ENCODE data around the gene CSF3.

CSF3 gene

GRCh38 chr17:40056379-40057015 lies 41.3 kb downstream of the CSF3 start:
- peaks cover 4 to 7% of the 10 kb centered on the region in 2 experiments for H3K36me3 ChIP-seq (ENCODE audit: control insufficient read depth in 1 of 2, insufficient read depth in 2 of 2, low read length in 2 of 2)
- H4K91ac ChIP-seq (ENCODE audit: low read depth, low read length) = no peak overlapping the region
- H4K12ac ChIP-seq (ENCODE audit: low read depth, low read length) = no peak overlapping the region
- H3K18ac ChIP-seq (ENCODE audit: low read length) = no peak overlapping the region
- DNase-seq = no peak
- H3K4me2 ChIP-seq (ENCODE audit: low read length) = no peak overlapping the region
- H2BK12ac ChIP-seq (ENCODE audit: low read length) = no peak overlapping the region
- H2AK5ac ChIP-seq (ENCODE audit: low read length) = no peak overlapping the region
- no peak overlapping the region for H3K23ac ChIP-seq (ENCODE audit: low read length)
- no peak overlapping the region for H3K27ac ChIP-seq (ENCODE audit: low read depth, low read length)
- H3K4me1 ChIP-seq (ENCODE audit: control insufficient read depth in 1 of 2, insufficient read depth in 2 of 2, low read length in 2 of 2) = peaks cover 2 to 7% of the 10 kb centered on the region in 2 experiments
- WGBS (ENCODE audit: extremely low coverage, insufficient coverage, insufficient read length) = no CpG with 5 or more reads among the region's 6 CpGs
- H3K14ac ChIP-seq (ENCODE audit: low read length) = no peak overlapping the region
- H2BK120ac ChIP-seq (ENCODE audit: insufficient read depth, low read length, poor library complexity) = no peak overlapping the region
- no peak overlapping the region for H3K4me3 ChIP-seq (ENCODE audit: low read depth, low read length)
- H2AFZ ChIP-seq (ENCODE audit: insufficient read depth, low read length, poor library complexity) = no peak overlapping the region
- H3K9ac ChIP-seq (ENCODE audit: low read length) = peak overlapping the region; percentile 23
- no peak overlapping the region for H3K4ac ChIP-seq (ENCODE audit: low read depth, low read length)
- no peak overlapping the region for H4K8ac ChIP-seq (ENCODE audit: low read depth, low read length)
- H3K27me3 ChIP-seq (ENCODE audit: insufficient read depth, low read length) = no peaks in the 10 kb centered on the region
- H3K9me3 ChIP-seq (ENCODE audit: insufficient read depth, low read depth, low read length) = no peaks in the 10 kb centered on the region
- no peak overlapping the region for H2BK5ac ChIP-seq (ENCODE audit: low read depth, low read length, poor library complexity)
- peaks cover 2% of the 10 kb centered on the region for H3K79me1 ChIP-seq (ENCODE audit: low read length)
- peaks cover 4% of the 10 kb centered on the region for H3K79me2 ChIP-seq (ENCODE audit: control insufficient read depth, insufficient read depth, low read length, poor library complexity)

DNA sequence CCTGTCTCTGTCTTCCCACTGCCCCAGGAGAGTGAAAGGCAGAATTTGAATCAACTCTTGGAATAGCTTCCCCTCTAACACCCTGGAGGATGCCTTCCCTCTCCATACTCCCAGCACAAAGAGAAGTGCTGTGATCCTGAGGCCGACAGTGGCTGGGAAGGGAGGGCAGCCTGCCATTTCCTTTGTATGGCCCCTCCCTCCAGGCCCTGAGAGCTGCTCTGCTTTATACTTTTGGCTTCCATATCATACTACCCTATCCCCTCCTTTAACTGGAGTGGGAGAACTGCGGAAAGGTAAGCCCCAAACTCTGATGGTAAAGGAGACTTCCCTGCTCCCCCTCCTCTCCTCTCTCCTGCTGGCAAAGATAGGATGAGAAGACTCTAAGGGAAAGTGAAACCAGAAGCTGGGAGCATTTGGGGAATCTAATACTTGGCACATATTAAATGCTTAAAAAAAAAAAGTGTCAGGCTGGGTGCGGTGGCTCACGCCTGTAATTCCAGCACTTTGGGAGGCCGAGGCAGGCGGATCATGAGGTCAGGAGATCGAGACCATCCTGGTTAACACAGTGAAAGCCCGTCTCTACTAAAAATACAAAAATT lies 43.0 kb downstream of the CSF3 start:
- Histone ChIP-seq H3K18ac (ENCODE audit: low read length) (no peak overlapping the region), H3K36me3 (ENCODE audit: control insufficient read depth in 1 of 2, insufficient read depth in 2 of 2, low read length in 2 of 2) (no peaks in the 10 kb centered on the region), H3K79me1 (ENCODE audit: low read length) (peaks cover 7% of the 10 kb centered on the region), H2BK120ac (ENCODE audit: insufficient read depth, low read length, poor library complexity) (no peak overlapping the region), H4K91ac (ENCODE audit: low read depth, low read length) (no peak overlapping the region), H3K4me3 (ENCODE audit: low read depth, low read length) (no peak overlapping the region), H3K27ac (ENCODE audit: low read depth, low read length) (no peak overlapping the region), H2AK5ac (ENCODE audit: low read length) (no peak overlapping the region), H3K14ac (ENCODE audit: low read length) (no peak overlapping the region), H4K8ac (ENCODE audit: low read depth, low read length) (no peak overlapping the region), H2BK12ac (ENCODE audit: low read length) (no peak overlapping the region), H2BK5ac (ENCODE audit: low read depth, low read length, poor library complexity) (no peak overlapping the region), H3K79me2 (ENCODE audit: control insufficient read depth, insufficient read depth, low read length, poor library complexity) (peaks cover 4% of the 10 kb centered on the region), H3K27me3 (ENCODE audit: insufficient read depth, low read length) (no peaks in the 10 kb centered on the region), H3K23ac (ENCODE audit: low read length) (no peak overlapping the region), H3K9ac (ENCODE audit: low read length) (no peak overlapping the region), H3K4me2 (ENCODE audit: low read length) (no peak overlapping the region), H3K4me1 (ENCODE audit: control insufficient read depth in 1 of 2, insufficient read depth in 2 of 2, low read length in 2 of 2) (peaks cover 2 to 7% of the 10 kb centered on the region in 2 experiments), H4K12ac (ENCODE audit: low read depth, low read length) (no peak overlapping the region), H3K9me3 (ENCODE audit: insufficient read depth, low read depth, low read length) (no peaks in the 10 kb centered on the region), H2AFZ (ENCODE audit: insufficient read depth, low read length, poor library complexity) (no peak overlapping the region), H3K4ac (ENCODE audit: low read depth, low read length) (no peak overlapping the region)
- no peak for DNase-seq
- WGBS (ENCODE audit: extremely low coverage, insufficient coverage, insufficient read length) = no CpG with 5 or more reads among the region's 8 CpGs

- H3K79me2 ChIP-seq (ENCODE audit: control insufficient read depth, insufficient read depth, low read length, poor library complexity) = peaks cover 4% of the 10 kb centered on the region
- H3K9me3 ChIP-seq (ENCODE audit: insufficient read depth, low read depth, low read length) = no peaks in the 10 kb centered on the region
- H2BK120ac ChIP-seq (ENCODE audit: insufficient read depth, low read length, poor library complexity) = no peak overlapping the region
- H3K14ac ChIP-seq (ENCODE audit: low read length) = no peak overlapping the region
- peaks cover 2 to 8% of the 10 kb centered on the region in 2 experiments for H3K4me1 ChIP-seq (ENCODE audit: control insufficient read depth in 1 of 2, insufficient read depth in 2 of 2, low read length in 2 of 2)
- no peak overlapping the region for H3K4ac ChIP-seq (ENCODE audit: low read depth, low read length)
- H2BK12ac ChIP-seq (ENCODE audit: low read length) = no peak overlapping the region
- peaks cover 9% of the 10 kb centered on the region for H3K79me1 ChIP-seq (ENCODE audit: low read length)
- no peak overlapping the region for H3K9ac ChIP-seq (ENCODE audit: low read length)
- H3K4me3 ChIP-seq (ENCODE audit: low read depth, low read length) = no peak overlapping the region
- H2AK5ac ChIP-seq (ENCODE audit: low read length) = no peak overlapping the region
- no peak overlapping the region for H3K23ac ChIP-seq (ENCODE audit: low read length)
- WGBS (ENCODE audit: extremely low coverage, insufficient coverage, insufficient read length) = no CpG with 5 or more reads among the region's 1 CpG
- no peak for DNase-seq
- H4K91ac ChIP-seq (ENCODE audit: low read depth, low read length) = no peak overlapping the region
- no peak overlapping the region for H3K27ac ChIP-seq (ENCODE audit: low read depth, low read length)
- no peak overlapping the region for H3K18ac ChIP-seq (ENCODE audit: low read length)
- no peak overlapping the region for H2BK5ac ChIP-seq (ENCODE audit: low read depth, low read length, poor library complexity)
- no peak overlapping the region for H4K12ac ChIP-seq (ENCODE audit: low read depth, low read length)
- H3K4me2 ChIP-seq (ENCODE audit: low read length) = no peak overlapping the region
- H3K27me3 ChIP-seq (ENCODE audit: insufficient read depth, low read length) = no peaks in the 10 kb centered on the region
- no peaks in the 10 kb centered on the region for H3K36me3 ChIP-seq (ENCODE audit: control insufficient read depth in 1 of 2, insufficient read depth in 2 of 2, low read length in 2 of 2)
- no peak overlapping the region for H2AFZ ChIP-seq (ENCODE audit: insufficient read depth, low read length, poor library complexity)
- H4K8ac ChIP-seq (ENCODE audit: low read depth, low read length) = no peak overlapping the region
These were observed 43.6 kb downstream of the CSF3 start for GRCh38 chr17:40058865-40059264.

DNA sequence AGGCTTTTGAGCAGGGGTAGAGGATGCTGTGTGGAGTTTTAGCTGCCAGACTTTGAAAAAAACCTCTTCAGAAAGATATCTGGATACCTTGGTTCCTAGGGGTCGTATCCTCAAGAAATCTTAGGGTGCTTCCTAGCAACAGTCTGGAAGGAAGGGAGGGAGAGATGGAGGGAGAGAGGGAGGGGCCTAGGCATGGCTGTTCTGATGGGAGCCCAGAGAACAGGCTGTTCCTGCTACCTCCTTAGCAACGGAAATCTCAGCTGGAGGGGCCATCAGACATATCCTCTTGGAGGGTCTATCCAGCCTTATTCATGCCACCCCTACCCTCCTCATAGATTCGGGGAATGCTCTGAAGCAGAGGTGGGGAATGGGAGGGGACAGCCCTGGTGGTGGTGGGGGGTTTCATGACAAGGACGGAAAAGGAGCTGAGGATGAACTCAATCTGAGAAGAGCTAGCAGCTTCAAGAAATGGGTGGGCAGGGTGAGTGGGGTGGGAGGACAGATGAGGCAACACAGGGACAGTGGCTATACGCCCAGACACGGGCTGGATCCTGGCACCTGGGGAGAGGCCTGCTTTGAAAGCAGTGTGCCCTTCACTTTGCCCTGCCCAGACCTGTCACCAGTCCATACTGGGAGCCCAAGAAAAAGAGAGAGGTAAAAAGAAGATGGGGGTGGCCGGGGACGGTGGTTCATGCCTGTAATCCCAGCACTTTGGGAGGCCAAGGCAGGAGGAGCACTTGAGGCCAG lies 44.7 kb downstream of the CSF3 start:
- Histone ChIP-seq H3K27ac (ENCODE audit: low read depth, low read length) (no peak overlapping the region), H3K18ac (ENCODE audit: low read length) (no peak overlapping the region), H3K9me3 (ENCODE audit: insufficient read depth, low read depth, low read length) (no peaks in the 10 kb centered on the region), H2AFZ (ENCODE audit: insufficient read depth, low read length, poor library complexity) (no peak overlapping the region), H3K36me3 (ENCODE audit: control insufficient read depth in 1 of 2, insufficient read depth in 2 of 2, low read length in 2 of 2) (no peaks in the 10 kb centered on the region), H4K12ac (ENCODE audit: low read depth, low read length) (no peak overlapping the region), H4K8ac (ENCODE audit: low read depth, low read length) (no peak overlapping the region), H3K4ac (ENCODE audit: low read depth, low read length) (no peak overlapping the region), H2BK5ac (ENCODE audit: low read depth, low read length, poor library complexity) (no peak overlapping the region), H2BK12ac (ENCODE audit: low read length) (no peak overlapping the region), H3K79me1 (ENCODE audit: low read length) (peaks cover 8% of the 10 kb centered on the region), H4K91ac (ENCODE audit: low read depth, low read length) (no peak overlapping the region), H2AK5ac (ENCODE audit: low read length) (no peak overlapping the region), H3K27me3 (ENCODE audit: insufficient read depth, low read length) (no peaks in the 10 kb centered on the region), H3K4me2 (ENCODE audit: low read length) (no peak overlapping the region), H3K9ac (ENCODE audit: low read length) (no peak overlapping the region), H3K14ac (ENCODE audit: low read length) (no peak overlapping the region), H3K79me2 (ENCODE audit: control insufficient read depth, insufficient read depth, low read length, poor library complexity) (no peaks in the 10 kb centered on the region), H3K23ac (ENCODE audit: low read length) (no peak overlapping the region), H3K4me3 (ENCODE audit: low read depth, low read length) (no peak overlapping the region), H3K4me1 (ENCODE audit: control insufficient read depth in 1 of 2, insufficient read depth in 2 of 2, low read length in 2 of 2) (peaks cover 0 to 8% of the 10 kb centered on the region in 2 experiments), H2BK120ac (ENCODE audit: insufficient read depth, low read length, poor library complexity) (no peak overlapping the region)
- no CpG with 5 or more reads among the region's 8 CpGs for WGBS (ENCODE audit: extremely low coverage, insufficient coverage, insufficient read length)
- DNase-seq = no peak

Data from trophoblast cell (in vitro differentiated cells and primary cell).